ENCODE measurements around the gene C3. TPM values are rescaled to one million over a fixed set of nuclear protein-coding genes. Genes with fewer than 3 reads are reported as not detected.

C3 gene
- polyA plus RNA-seq, 2 donors, result 25.6 to 137 TPM

- H3K36me3 ChIP-seq (ENCODE audit: control insufficient read depth in 2 of 2, insufficient read depth in 2 of 2, low read length in 1 of 2), result peaks cover 5 to 26% of the 10 kb centered on the region in 2 donors
- WGBS, 2 donors, result 87 to 92% methylated on average over 21 of the region's 21 CpGs
- no peaks in the 10 kb centered on the region for H3K27me3 ChIP-seq (ENCODE audit: control insufficient read depth in 1 of 2, insufficient read depth in 2 of 2, low read length in 2 of 2)
- H3K4me3 ChIP-seq (ENCODE audit: low read depth in 1 of 2, low read length in 2 of 2), result no peak overlapping the region
- no peak overlapping the region for H3K27ac ChIP-seq (ENCODE audit: low read depth in 2 of 2, low read length in 1 of 2)
- peaks cover 0 to 3% of the 10 kb centered on the region in 2 donors for H3K9me3 ChIP-seq (ENCODE audit: control insufficient read depth in 2 of 2, insufficient read depth in 1 of 2, low read depth in 1 of 2, low read length in 1 of 2)
- no peaks in the 10 kb centered on the region for H3K4me1 ChIP-seq (ENCODE audit: control insufficient read depth in 2 of 2, insufficient read depth in 2 of 2, low read length in 1 of 2)
Measured at GRCh38 chr19:6732803-6733337, 12.4 kb upstream of the C3 start.

- Histone ChIP-seq H3K27me3 (ENCODE audit: control insufficient read depth in 1 of 2, insufficient read depth in 2 of 2, low read length in 2 of 2) (no peaks in the 10 kb centered on the region), H3K4me3 (ENCODE audit: low read depth in 1 of 2, low read length in 2 of 2) (no peak overlapping the region), H3K27ac (ENCODE audit: low read depth in 2 of 2, low read length in 1 of 2) (no peak overlapping the region), H3K36me3 (ENCODE audit: control insufficient read depth in 2 of 2, insufficient read depth in 2 of 2, low read length in 1 of 2) (peaks cover 5 to 26% of the 10 kb centered on the region in 2 donors), H3K9me3 (ENCODE audit: control insufficient read depth in 2 of 2, insufficient read depth in 1 of 2, low read depth in 1 of 2, low read length in 1 of 2) (peaks cover 0 to 3% of the 10 kb centered on the region in 2 donors), H3K4me1 (ENCODE audit: control insufficient read depth in 2 of 2, insufficient read depth in 2 of 2, low read length in 1 of 2) (no peaks in the 10 kb centered on the region)
- WGBS, 2 donors, result 92 to 93% methylated on average over 22 of the region's 22 CpGs
Measured at GRCh38 chr19:6731822-6732221, 11.4 kb upstream of the C3 start.

- H3K36me3 ChIP-seq (ENCODE audit: control insufficient read depth in 2 of 2, insufficient read depth in 2 of 2, low read length in 1 of 2), result peaks cover 5 to 26% of the 10 kb centered on the region in 2 donors
- no peak overlapping the region for H3K27ac ChIP-seq (ENCODE audit: low read depth in 2 of 2, low read length in 1 of 2)
- no peak overlapping the region for H3K4me3 ChIP-seq (ENCODE audit: low read depth in 1 of 2, low read length in 2 of 2)
- peaks cover 0 to 3% of the 10 kb centered on the region in 2 donors for H3K9me3 ChIP-seq (ENCODE audit: control insufficient read depth in 2 of 2, insufficient read depth in 1 of 2, low read depth in 1 of 2, low read length in 1 of 2)
- no peaks in the 10 kb centered on the region for H3K27me3 ChIP-seq (ENCODE audit: control insufficient read depth in 1 of 2, insufficient read depth in 2 of 2, low read length in 2 of 2)
- H3K4me1 ChIP-seq (ENCODE audit: control insufficient read depth in 2 of 2, insufficient read depth in 2 of 2, low read length in 1 of 2), result no peaks in the 10 kb centered on the region
- WGBS, 2 donors, result 85 to 88% methylated on average over 30 of the region's 30 CpGs
Measured at GRCh38 chr19:6730941-6731670, 10.7 kb upstream of the C3 start.

GRCh38 chr19:6730153-6730804, 9.8 kb upstream of the C3 start:
- Histone ChIP-seq H3K4me1 (ENCODE audit: control insufficient read depth in 2 of 2, insufficient read depth in 2 of 2, low read length in 1 of 2) (no peaks in the 10 kb centered on the region), H3K36me3 (ENCODE audit: control insufficient read depth in 2 of 2, insufficient read depth in 2 of 2, low read length in 1 of 2) (peaks cover 5 to 26% of the 10 kb centered on the region in 2 donors), H3K4me3 (ENCODE audit: low read depth in 1 of 2, low read length in 2 of 2) (no peak overlapping the region), H3K9me3 (ENCODE audit: control insufficient read depth in 2 of 2, insufficient read depth in 1 of 2, low read depth in 1 of 2, low read length in 1 of 2) (peaks cover 0 to 3% of the 10 kb centered on the region in 2 donors), H3K27ac (ENCODE audit: low read depth in 2 of 2, low read length in 1 of 2) (no peak overlapping the region), H3K27me3 (ENCODE audit: control insufficient read depth in 1 of 2, insufficient read depth in 2 of 2, low read length in 2 of 2) (no peaks in the 10 kb centered on the region)
- WGBS, 2 donors, result 57 to 71% methylated on average over 27 of the region's 27 CpGs

- Histone ChIP-seq H3K36me3 (ENCODE audit: control insufficient read depth in 2 of 2, insufficient read depth in 2 of 2, low read length in 1 of 2) (peaks cover 5 to 26% of the 10 kb centered on the region in 2 donors), H3K9me3 (ENCODE audit: control insufficient read depth in 2 of 2, insufficient read depth in 1 of 2, low read depth in 1 of 2, low read length in 1 of 2) (peaks cover 0 to 3% of the 10 kb centered on the region in 2 donors), H3K27me3 (ENCODE audit: control insufficient read depth in 1 of 2, insufficient read depth in 2 of 2, low read length in 2 of 2) (no peaks in the 10 kb centered on the region), H3K4me1 (ENCODE audit: control insufficient read depth in 2 of 2, insufficient read depth in 2 of 2, low read length in 1 of 2) (no peaks in the 10 kb centered on the region), H3K27ac (ENCODE audit: low read depth in 2 of 2, low read length in 1 of 2) (no peak overlapping the region), H3K4me3 (ENCODE audit: low read depth in 1 of 2, low read length in 2 of 2) (no peak overlapping the region)
- WGBS, 2 donors, result 84 to 86% methylated on average over 23 of the region's 23 CpGs
Measured at GRCh38 chr19:6729573-6730152, 9.2 kb upstream of the C3 start.

GRCh38 chr19:6728346-6728745, 7.9 kb upstream of the C3 start:
- Histone ChIP-seq H3K9me3 (ENCODE audit: control insufficient read depth in 2 of 2, insufficient read depth in 1 of 2, low read depth in 1 of 2, low read length in 1 of 2) (peaks cover 0 to 3% of the 10 kb centered on the region in 2 donors), H3K27ac (ENCODE audit: low read depth in 2 of 2, low read length in 1 of 2) (peak overlapping the region in 1 of 2 donors; percentile 9), H3K27me3 (ENCODE audit: control insufficient read depth in 1 of 2, insufficient read depth in 2 of 2, low read length in 2 of 2) (no peaks in the 10 kb centered on the region), H3K4me3 (ENCODE audit: low read depth in 1 of 2, low read length in 2 of 2) (no peak overlapping the region), H3K36me3 (ENCODE audit: control insufficient read depth in 2 of 2, insufficient read depth in 2 of 2, low read length in 1 of 2) (peaks cover 5 to 22% of the 10 kb centered on the region in 2 donors), H3K4me1 (ENCODE audit: control insufficient read depth in 2 of 2, insufficient read depth in 2 of 2, low read length in 1 of 2) (no peaks in the 10 kb centered on the region)
- WGBS, 2 donors, result 37 to 52% methylated on average over 8 of the region's 8 CpGs

- Histone ChIP-seq H3K27ac (ENCODE audit: low read depth in 2 of 2, low read length in 1 of 2) (no peak overlapping the region), H3K4me1 (ENCODE audit: control insufficient read depth in 2 of 2, insufficient read depth in 2 of 2, low read length in 1 of 2) (no peaks in the 10 kb centered on the region), H3K4me3 (ENCODE audit: low read depth in 1 of 2, low read length in 2 of 2) (no peak overlapping the region), H3K9me3 (ENCODE audit: control insufficient read depth in 2 of 2, insufficient read depth in 1 of 2, low read depth in 1 of 2, low read length in 1 of 2) (no peaks in the 10 kb centered on the region), H3K36me3 (ENCODE audit: control insufficient read depth in 2 of 2, insufficient read depth in 2 of 2, low read length in 1 of 2) (no peaks in the 10 kb centered on the region), H3K27me3 (ENCODE audit: control insufficient read depth in 1 of 2, insufficient read depth in 2 of 2, low read length in 2 of 2) (no peaks in the 10 kb centered on the region)
- WGBS, 2 donors, result 85 to 86% methylated on average over 16 of the region's 16 CpGs
Measured at GRCh38 chr19:6725513-6726231, 5.2 kb upstream of the C3 start.

- no peaks in the 10 kb centered on the region for H3K36me3 ChIP-seq (ENCODE audit: control insufficient read depth in 2 of 2, insufficient read depth in 2 of 2, low read length in 1 of 2)
- no peak overlapping the region for H3K4me3 ChIP-seq (ENCODE audit: low read depth in 1 of 2, low read length in 2 of 2)
- no peaks in the 10 kb centered on the region for H3K4me1 ChIP-seq (ENCODE audit: control insufficient read depth in 2 of 2, insufficient read depth in 2 of 2, low read length in 1 of 2)
- H3K27me3 ChIP-seq (ENCODE audit: control insufficient read depth in 1 of 2, insufficient read depth in 2 of 2, low read length in 2 of 2), result no peaks in the 10 kb centered on the region
- no peaks in the 10 kb centered on the region for H3K9me3 ChIP-seq (ENCODE audit: control insufficient read depth in 2 of 2, insufficient read depth in 1 of 2, low read depth in 1 of 2, low read length in 1 of 2)
- 71 to 74% methylated on average over 15 of the region's 15 CpGs for WGBS, 2 donors
- H3K27ac ChIP-seq (ENCODE audit: low read depth in 2 of 2, low read length in 1 of 2), result no peak overlapping the region
Measured at GRCh38 chr19:6724631-6725492, 4.4 kb upstream of the C3 start.
